Ovary (tissue), 3 donors: ENCODE results near the gene RNU2-63P.

Experiments used
- EP300 ChIP-seq: sonication (generic); formaldehyde crosslinking; IDR thresholded peaks from one replicate; pipeline ENCODE4 v1.6.1; 2017; ENCODE audit warnings: antibody characterized with exemption
- POLR2A ChIP-seq: fragments of 450-650 bp; IDR thresholded peaks from one replicate; pipeline ENCODE4 v1.6.1; 2017; ENCODE audit warnings: antibody characterized with exemption, mild to moderate bottlenecking, moderate library complexity
- TF ChIP-seq, protein P1 (sequence below), 3 donors: fragments of 450-650 bp in 2 of 3; fragments of 200-600 bp in 1 of 3; IDR thresholded peaks; one replicate each; pipeline versions ENCODE4 v1.5.1 to v1.8.0; 2016 to 2022; ENCODE audit warnings: antibody characterized with exemption in 3 of 3, mild to moderate bottlenecking in 1 of 3
- donor health status: DM: no; HTN: no; CAD: no.

DNA sequence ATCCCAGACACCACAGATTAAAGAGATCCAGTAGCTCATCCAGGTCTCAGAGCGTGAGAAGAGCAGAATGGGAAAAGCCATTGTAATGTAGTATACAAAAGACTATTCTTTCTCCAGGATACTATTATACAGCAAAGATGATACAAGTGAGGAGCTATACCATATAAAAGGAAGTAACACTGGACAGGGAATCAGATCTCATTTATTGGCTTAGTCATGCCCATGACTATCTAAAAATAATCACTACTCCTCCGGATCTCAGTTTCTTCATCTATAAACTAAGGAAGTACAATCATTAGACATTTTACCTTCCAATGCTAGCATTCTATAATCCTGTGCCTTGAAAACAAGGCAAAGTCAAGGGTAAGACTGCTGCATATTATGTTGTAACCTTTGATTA is 19.8 kb upstream of the RNU2-63P start:
- no peak for TF ChIP-seq POLR2A
- TF ChIP-seq, protein P1, sequence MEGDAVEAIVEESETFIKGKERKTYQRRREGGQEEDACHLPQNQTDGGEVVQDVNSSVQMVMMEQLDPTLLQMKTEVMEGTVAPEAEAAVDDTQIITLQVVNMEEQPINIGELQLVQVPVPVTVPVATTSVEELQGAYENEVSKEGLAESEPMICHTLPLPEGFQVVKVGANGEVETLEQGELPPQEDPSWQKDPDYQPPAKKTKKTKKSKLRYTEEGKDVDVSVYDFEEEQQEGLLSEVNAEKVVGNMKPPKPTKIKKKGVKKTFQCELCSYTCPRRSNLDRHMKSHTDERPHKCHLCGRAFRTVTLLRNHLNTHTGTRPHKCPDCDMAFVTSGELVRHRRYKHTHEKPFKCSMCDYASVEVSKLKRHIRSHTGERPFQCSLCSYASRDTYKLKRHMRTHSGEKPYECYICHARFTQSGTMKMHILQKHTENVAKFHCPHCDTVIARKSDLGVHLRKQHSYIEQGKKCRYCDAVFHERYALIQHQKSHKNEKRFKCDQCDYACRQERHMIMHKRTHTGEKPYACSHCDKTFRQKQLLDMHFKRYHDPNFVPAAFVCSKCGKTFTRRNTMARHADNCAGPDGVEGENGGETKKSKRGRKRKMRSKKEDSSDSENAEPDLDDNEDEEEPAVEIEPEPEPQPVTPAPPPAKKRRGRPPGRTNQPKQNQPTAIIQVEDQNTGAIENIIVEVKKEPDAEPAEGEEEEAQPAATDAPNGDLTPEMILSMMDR (IDR thresholded peaks at IDR 0.05) = no peak
- TF ChIP-seq EP300 = no peak
